Tibial artery (tissue), 4 donors: Measurements from ENCODE around the gene SLC35A1.
A peak's percentile ranks its signal among the peaks of the same experiment; 100 is the strongest.

Experiments used
- DNase-seq, 2 donors: peaks; one replicate each; pipeline ENCODE4 v3.0.0-alpha.2; 2019
- H3K27ac ChIP-seq, 2 donors: fragments of 200-600 bp; sonication (generic) in 1 of 2; 1 replicate in 1 of 2; 2 replicates in 1 of 2; pipeline ENCODE4 v1.5.1; 2018 to 2019; ENCODE audit warnings: mild to moderate bottlenecking in 1 of 2
- H3K27me3 ChIP-seq, 2 donors: fragments of 200-600 bp; sonication (generic) in 1 of 2; one replicate each; pipeline versions ENCODE4 v1.5.1 to v1.6.0; 2016 to 2019
- H3K36me3 ChIP-seq, 3 donors: fragments of 200-600 bp; sonication (generic) in 2 of 3; one replicate each; pipeline ENCODE4 v1.5.1; 2016 to 2019; ENCODE audit warnings: mild to moderate bottlenecking in 2 of 3
- H3K4me1 ChIP-seq, 4 donors: fragments of 200-600 bp; sonication (generic) in 2 of 4; 1 replicate in 3 of 4; 2 replicates in 1 of 4; pipeline ENCODE4 v1.5.1; 2016 to 2019
- H3K4me3 ChIP-seq, 2 donors: fragments of 200-600 bp; sonication (generic) in 1 of 2; 1 replicate in 1 of 2; 2 replicates in 1 of 2; pipeline ENCODE4 v1.5.1; 2018 to 2019; ENCODE audit warnings: mild to moderate bottlenecking in 2 of 2
- H3K9me3 ChIP-seq, 3 donors: fragments of 200-600 bp; sonication (generic) in 1 of 3; one replicate each; pipeline ENCODE4 v1.5.1; 2016 to 2019
- CTCF ChIP-seq, 2 experiments: fragments of 200-600 bp in 1 of 2; fragments of 450-650 bp in 1 of 2; IDR thresholded peaks; one replicate each; pipeline ENCODE4 v1.5.1; 2017 to 2019; ENCODE audit warnings: antibody characterized with exemption in 2 of 2, mild to moderate bottlenecking in 1 of 2, moderate library complexity in 1 of 2
- intact Hi-C: fragments of 100-400 bp; cut with DNase I; formaldehyde crosslinking; loops from one replicate; pipeline ENCODE4 v1.15.0; 2023; ENCODE audit warnings: low total_unique reads

Gene SLC35A1

GRCh38 chr6:87501809-87502572 lies 29.2 kb downstream of the SLC35A1 start:
- H3K36me3 ChIP-seq: peaks cover 15 to 43% (median 20%) of the 10 kb centered on the region in 3 donors

GRCh38 chr6:87504441-87504840 lies 31.7 kb downstream of the SLC35A1 start:
- Histone ChIP-seq H3K4me3 (no peak overlapping the region), H3K36me3 (peaks cover 20 to 43% (median 29%) of the 10 kb centered on the region in 3 donors), H3K9me3 (no peaks in the 10 kb centered on the region), H3K27ac (peak overlapping the region; percentile 51 to 64), H3K27me3 (no peaks in the 10 kb centered on the region), H3K4me1 (peaks cover 0 to 23% (median 9%) of the 10 kb centered on the region in 4 donors)
- no peak for DNase-seq
- intact Hi-C loops: no loop called here
- TF ChIP-seq CTCF (IDR thresholded peaks at IDR 0.05): no peak

More at GRCh38 chr6:87501809-87502572, 29.2 kb downstream of the SLC35A1 start:
- H3K9me3 ChIP-seq: no peaks in the 10 kb centered on the region
- intact Hi-C loops: no loop called here
- no peak for DNase-seq
- no peak overlapping the region for H3K27ac ChIP-seq
- H3K4me3 ChIP-seq: no peak overlapping the region
- H3K4me1 ChIP-seq: peaks cover 0 to 23% (median 9%) of the 10 kb centered on the region in 4 donors
- no peak for TF ChIP-seq CTCF (IDR thresholded peaks at IDR 0.05)
- H3K27me3 ChIP-seq: no peaks in the 10 kb centered on the region

GRCh38 chr6:87514831-87515230 lies 42.1 kb downstream of the SLC35A1 start:
- no peak overlapping the region for H3K27ac ChIP-seq
- no peak overlapping the region for H3K4me3 ChIP-seq
- H3K36me3 ChIP-seq: peaks cover 63 to 99% (median 82%) of the 10 kb centered on the region in 3 donors
- intact Hi-C loops: no loop called here
- no peaks in the 10 kb centered on the region for H3K9me3 ChIP-seq
- DNase-seq: no peak
- no peaks in the 10 kb centered on the region for H3K27me3 ChIP-seq
- no peaks in the 10 kb centered on the region for H3K4me1 ChIP-seq
- TF ChIP-seq CTCF (IDR thresholded peaks at IDR 0.05): no peak

- Histone ChIP-seq H3K4me1 (no peaks in the 10 kb centered on the region), H3K4me3 (no peak overlapping the region), H3K27ac (no peak overlapping the region), H3K36me3 (peaks cover 56 to 80% (median 64%) of the 10 kb centered on the region in 3 donors), H3K9me3 (no peaks in the 10 kb centered on the region), H3K27me3 (no peaks in the 10 kb centered on the region)
- intact Hi-C loops: no loop called here
- DNase-seq: no peak
- no peak for TF ChIP-seq CTCF (IDR thresholded peaks at IDR 0.05)
These were observed 45.7 kb downstream of the SLC35A1 start for GRCh38 chr6:87518453-87518852.

GRCh38 chr6:87522686-87523085 lies 49.9 kb downstream of the SLC35A1 start:
- intact Hi-C loops: no loop called here
- Histone ChIP-seq H3K4me1 (no peaks in the 10 kb centered on the region), H3K9me3 (no peaks in the 10 kb centered on the region), H3K27me3 (no peaks in the 10 kb centered on the region), H3K4me3 (no peak overlapping the region), H3K36me3 (peaks cover 22 to 49% (median 25%) of the 10 kb centered on the region in 3 donors), H3K27ac (no peak overlapping the region)
- no peak for TF ChIP-seq CTCF (IDR thresholded peaks at IDR 0.05)
- DNase-seq: no peak
